Measurements from ENCODE around the gene TRMT10B. TPM values are rescaled to one million over a fixed set of nuclear protein-coding genes. Genes with fewer than 3 reads are reported as not detected.
"Not testable (repeated sequence)": the region's sequence is repeated elsewhere in the genome, so short reads cannot be mapped to it uniquely, and the experiment has no call there.

The TRMT10B gene
- total RNA-seq, 1 donor from 2014 or later = 8.8 TPM

GRCh38 chr9:37800631-37801286 is 47.2 kb downstream of the TRMT10B start, which contains the start of gene DCAF10:
Gene DCAF10, plus strand, starts transcription at chr9:37800797. Its CDS starts 70 bp downstream, at chr9:37800867.
- Histone ChIP-seq H3K4me3 (peak within 1 kb of the TSS; percentile 92), H3K27ac (peak within 1 kb of the TSS; percentile 87), H3K9me3 (no peaks in the 10 kb centered on the region), H3K36me3 (no peaks in the 10 kb centered on the region), H3K27me3 (ENCODE audit: low read depth) (no peaks in the 10 kb centered on the region), H3K4me1 (peaks cover 32% of the 10 kb centered on the region)
- DNase-seq (peak; percentile 91), ATAC-seq (peak; percentile 96 to 98)
- TF ChIP-seq CTCF (IDR thresholded peaks at IDR 0.05) = no peak
- intact Hi-C loops (cut with DNase I) = no loop called here

DNA sequence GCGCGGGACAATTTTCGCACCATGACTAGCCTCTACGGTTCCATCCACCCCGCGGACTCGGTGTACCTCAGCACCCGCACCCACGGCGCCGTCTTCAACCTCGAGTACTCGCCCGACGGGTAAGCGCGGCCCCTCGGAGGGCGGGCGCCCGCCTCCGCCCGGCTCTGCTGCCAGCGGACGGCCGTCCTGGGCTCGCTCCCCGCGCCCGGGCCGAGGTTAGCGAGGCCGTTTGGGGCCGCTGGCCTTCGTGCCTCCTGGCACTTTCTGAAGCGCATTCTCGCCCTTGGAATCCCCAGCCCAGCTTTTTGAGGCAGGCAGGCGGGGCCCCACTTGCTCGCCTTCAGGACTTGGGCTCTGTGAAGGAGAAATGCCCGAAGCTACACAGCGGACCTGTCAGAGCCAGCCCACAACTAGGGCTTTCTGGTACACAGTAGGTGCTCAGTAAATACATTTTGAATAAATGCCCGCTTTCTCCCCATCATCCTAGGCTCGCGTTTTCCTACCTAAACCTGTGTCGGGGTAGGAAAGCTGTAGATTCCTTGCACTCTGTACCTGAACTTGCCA is 47.8 kb downstream of the TRMT10B start:
- peak overlapping the region; percentile 87 for H3K27ac ChIP-seq
- peak; percentile 69 for DNase-seq
- H3K9me3 ChIP-seq = no peaks in the 10 kb centered on the region
- peak; percentile 71 to 88 for ATAC-seq
- TF ChIP-seq CTCF (IDR thresholded peaks at IDR 0.05) = no peak
- H3K4me3 ChIP-seq = peak overlapping the region; percentile 92
- intact Hi-C loops (cut with DNase I) = no loop called here
- no peaks in the 10 kb centered on the region for H3K27me3 ChIP-seq (ENCODE audit: low read depth)
- no peaks in the 10 kb centered on the region for H3K36me3 ChIP-seq
- H3K4me1 ChIP-seq = peaks cover 32% of the 10 kb centered on the region

DNA sequence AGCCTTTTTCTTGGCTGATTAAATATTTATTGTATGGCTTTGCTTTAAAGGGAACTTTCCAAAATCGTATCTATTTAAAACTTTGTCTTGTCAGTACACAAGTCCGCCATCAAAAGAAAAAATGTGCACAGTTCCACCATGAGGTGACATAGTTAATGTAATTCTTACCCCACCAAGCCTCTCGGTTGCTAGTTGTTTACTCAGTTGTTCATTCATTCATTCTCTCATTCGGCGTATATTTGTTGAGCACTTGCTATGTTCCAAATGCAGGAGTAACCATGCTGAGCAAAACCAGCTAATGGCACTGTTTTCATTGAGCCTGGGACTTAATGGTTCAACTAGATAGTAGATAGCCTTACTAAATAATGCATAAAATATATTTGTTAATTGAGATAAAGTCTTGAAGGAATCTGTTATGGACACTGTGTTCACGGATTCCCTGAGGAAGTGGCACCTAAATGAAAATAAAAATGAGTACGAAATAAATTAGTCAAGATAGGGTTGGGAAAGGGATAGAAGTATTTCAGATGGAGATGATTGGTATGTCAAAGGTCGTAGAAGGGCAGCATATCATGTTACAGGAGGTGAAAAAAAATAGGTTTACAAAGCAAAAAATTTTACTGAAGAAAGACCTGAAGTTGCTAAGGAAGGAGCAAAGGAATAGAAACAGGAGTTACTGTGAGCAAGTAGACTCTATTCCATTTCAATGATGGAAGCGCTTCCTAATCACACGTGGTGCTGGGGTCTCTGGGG is 48.5 kb downstream of the TRMT10B start:
- DNase-seq = no peak
- no peaks in the 10 kb centered on the region for H3K9me3 ChIP-seq
- no peaks in the 10 kb centered on the region for H3K27me3 ChIP-seq (ENCODE audit: low read depth)
- no peak for TF ChIP-seq CTCF (IDR thresholded peaks at IDR 0.05)
- no peak for ATAC-seq
- H3K4me3 ChIP-seq = peak overlapping the region; percentile 92
- no peaks in the 10 kb centered on the region for H3K36me3 ChIP-seq
- intact Hi-C loops (cut with DNase I) = no loop called here
- peaks cover 32% of the 10 kb centered on the region for H3K4me1 ChIP-seq
- no peak overlapping the region for H3K27ac ChIP-seq

DNA sequence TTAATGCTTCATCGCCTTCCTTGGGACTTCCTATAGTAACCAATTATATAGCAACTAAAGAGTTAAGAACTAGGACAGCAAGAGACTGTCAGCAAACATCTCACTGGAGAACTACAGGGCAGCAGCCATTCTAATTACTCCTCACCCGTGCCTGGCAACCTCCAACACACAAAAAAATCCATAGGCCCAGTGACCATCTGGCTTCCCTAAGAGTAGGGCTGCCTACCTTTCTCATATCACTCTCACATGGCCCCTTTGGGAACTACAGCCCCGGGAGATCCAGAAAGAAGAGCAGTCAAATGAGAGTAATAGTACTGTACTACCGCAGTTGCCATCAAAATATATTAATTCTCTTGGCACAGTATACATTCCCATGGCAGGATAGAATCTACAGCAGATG is 52.7 kb downstream of the TRMT10B start:
- ATAC-seq (no peak), DNase-seq (no peak)
- Histone ChIP-seq H3K36me3 (peaks cover 4% of the 10 kb centered on the region), H3K9me3 (no peaks in the 10 kb centered on the region), H3K27me3 (ENCODE audit: low read depth) (no peaks in the 10 kb centered on the region), H3K4me1 (peaks cover 24% of the 10 kb centered on the region), H3K4me3 (no peak overlapping the region), H3K27ac (no peak overlapping the region)
- TF ChIP-seq CTCF (IDR thresholded peaks at IDR 0.05) = no peak
- intact Hi-C loops (cut with DNase I) = no loop called here

DNA sequence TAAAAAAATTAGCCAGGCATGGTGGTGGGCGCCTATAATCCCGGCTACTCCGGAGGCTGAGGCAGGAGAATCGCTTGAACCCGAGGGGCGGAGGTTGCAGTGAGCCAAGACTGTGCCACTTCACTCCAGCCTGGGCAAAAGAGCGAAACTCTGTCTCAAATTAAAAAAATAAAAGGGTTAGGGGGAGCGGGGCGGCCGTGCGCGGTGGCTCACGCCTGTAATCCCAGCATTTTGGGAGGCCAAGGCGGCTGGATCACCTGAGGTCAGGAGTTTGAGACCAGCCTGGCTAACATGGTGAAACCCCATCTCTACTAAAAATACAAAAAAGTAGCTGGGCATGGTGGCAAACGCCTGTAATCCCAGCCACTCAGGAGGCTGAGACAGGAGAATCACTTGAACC is 56.1 kb downstream of the TRMT10B start:
- H3K36me3 ChIP-seq; H3K27me3 ChIP-seq (ENCODE audit: low read depth); DNase-seq; ATAC-seq; H3K4me3 ChIP-seq; H3K9me3 ChIP-seq; H3K4me1 ChIP-seq; H3K27ac ChIP-seq; intact Hi-C loops (cut with DNase I): not testable (repeated sequence)

Data from lower lobe of right lung (tissue), 2 donors.